ENCODE results near the gene LAMA5.

The LAMA5 gene, protein sequence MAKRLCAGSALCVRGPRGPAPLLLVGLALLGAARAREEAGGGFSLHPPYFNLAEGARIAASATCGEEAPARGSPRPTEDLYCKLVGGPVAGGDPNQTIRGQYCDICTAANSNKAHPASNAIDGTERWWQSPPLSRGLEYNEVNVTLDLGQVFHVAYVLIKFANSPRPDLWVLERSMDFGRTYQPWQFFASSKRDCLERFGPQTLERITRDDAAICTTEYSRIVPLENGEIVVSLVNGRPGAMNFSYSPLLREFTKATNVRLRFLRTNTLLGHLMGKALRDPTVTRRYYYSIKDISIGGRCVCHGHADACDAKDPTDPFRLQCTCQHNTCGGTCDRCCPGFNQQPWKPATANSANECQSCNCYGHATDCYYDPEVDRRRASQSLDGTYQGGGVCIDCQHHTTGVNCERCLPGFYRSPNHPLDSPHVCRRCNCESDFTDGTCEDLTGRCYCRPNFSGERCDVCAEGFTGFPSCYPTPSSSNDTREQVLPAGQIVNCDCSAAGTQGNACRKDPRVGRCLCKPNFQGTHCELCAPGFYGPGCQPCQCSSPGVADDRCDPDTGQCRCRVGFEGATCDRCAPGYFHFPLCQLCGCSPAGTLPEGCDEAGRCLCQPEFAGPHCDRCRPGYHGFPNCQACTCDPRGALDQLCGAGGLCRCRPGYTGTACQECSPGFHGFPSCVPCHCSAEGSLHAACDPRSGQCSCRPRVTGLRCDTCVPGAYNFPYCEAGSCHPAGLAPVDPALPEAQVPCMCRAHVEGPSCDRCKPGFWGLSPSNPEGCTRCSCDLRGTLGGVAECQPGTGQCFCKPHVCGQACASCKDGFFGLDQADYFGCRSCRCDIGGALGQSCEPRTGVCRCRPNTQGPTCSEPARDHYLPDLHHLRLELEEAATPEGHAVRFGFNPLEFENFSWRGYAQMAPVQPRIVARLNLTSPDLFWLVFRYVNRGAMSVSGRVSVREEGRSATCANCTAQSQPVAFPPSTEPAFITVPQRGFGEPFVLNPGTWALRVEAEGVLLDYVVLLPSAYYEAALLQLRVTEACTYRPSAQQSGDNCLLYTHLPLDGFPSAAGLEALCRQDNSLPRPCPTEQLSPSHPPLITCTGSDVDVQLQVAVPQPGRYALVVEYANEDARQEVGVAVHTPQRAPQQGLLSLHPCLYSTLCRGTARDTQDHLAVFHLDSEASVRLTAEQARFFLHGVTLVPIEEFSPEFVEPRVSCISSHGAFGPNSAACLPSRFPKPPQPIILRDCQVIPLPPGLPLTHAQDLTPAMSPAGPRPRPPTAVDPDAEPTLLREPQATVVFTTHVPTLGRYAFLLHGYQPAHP (N-terminal part only)

DNA sequence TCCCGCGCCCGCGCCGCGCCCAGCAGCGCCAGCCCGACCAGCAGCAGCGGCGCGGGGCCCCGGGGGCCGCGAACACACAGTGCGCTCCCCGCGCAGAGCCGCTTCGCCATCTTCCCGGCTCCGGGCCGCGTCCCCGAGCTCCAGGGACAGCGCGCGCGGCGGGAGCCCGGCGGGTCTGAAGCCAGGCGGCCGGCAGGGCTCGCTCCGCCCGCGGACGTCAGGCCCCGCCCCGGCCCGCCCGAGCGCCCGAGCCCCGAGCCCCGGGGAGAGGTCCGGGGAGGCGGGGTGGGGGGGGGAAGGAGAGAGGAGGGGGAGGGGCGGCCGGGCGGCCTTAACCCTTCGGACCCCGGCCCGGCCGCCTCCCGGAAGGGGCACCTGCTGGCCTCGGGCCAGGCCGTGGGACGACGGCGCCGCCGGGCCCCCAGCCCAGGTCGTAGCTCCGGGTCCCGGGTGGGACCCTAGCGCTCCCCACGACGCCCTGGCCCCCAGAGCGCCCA is at the start of gene LAMA5:
TSS of gene LAMA5 (minus strand) at position 177 of the 497 bp plus-strand sequence. CDS start at position 110, 67 bp downstream.
- peak in 7 of 56 donors; percentile 26 to 63 (median 35) for DNase-seq

DNA sequence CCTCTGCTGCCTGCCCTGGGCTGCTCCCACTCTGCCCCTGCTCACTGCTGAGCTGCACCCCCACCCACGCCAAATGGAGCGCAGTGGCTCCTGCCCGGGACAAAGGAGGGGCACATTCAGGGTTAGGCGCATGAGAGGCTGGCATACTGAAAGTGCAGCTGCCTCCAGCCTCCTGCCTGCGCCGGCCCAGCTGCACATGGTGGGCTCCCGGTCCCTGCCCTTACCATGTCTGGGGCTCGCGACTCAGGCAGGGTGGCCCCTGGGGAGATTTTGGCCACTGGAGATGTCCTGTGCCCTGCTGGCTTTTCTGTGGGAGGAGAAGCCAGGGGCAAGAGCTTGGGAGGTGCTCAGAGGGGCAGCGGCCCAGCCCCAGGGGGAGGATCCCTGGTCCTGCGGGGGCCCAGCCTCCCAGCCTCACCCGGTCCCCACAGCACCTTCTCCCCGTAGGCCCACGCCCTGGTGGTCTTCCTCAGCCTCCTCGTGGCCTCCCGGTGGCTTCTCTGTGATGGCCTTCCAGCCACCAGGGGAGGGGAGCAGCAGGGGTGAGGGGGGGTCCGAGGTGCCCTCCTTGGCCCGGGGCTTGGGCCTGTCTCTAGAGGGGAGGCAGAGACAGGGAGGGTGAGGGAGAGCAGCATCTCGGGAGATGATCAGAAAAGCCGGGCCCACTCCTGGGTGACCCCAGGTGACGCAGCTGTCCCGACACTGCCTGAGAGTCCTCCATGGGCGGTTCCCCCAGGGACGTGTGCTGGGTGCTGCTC is 48.4 kb upstream of the LAMA5 start:
- no peak for DNase-seq

DNA sequence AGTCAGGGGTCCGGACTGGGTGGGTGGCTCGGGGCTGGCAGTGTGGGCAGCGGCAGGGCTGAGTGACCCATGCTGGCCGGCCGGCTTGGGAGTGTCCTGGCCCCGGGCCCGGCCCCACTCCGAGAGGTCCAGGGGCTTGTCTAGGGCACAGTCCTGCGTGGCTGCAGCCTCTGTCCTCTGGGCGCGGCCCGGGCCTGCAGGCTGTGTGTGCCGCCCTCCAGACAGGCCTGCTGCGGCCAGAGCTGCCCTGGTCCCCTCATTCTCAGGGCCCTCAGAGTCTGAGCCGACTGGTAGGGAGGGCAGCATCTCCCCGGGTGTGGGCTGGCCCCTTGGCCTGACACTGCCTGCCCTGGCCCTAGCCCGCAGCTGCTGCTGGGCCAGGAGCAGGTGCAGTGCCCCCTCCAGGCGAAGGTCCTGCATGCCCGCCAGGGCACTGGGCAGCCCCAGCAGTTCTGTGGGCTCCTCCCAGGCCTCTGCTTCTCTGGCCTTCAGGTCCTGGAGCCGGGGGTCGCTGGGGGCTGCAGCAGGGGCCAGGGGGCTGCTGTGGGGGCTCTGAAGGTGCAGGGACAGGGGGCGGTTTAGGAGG is 46.9 kb upstream of the LAMA5 start:
- DNase-seq: no peak

DNA sequence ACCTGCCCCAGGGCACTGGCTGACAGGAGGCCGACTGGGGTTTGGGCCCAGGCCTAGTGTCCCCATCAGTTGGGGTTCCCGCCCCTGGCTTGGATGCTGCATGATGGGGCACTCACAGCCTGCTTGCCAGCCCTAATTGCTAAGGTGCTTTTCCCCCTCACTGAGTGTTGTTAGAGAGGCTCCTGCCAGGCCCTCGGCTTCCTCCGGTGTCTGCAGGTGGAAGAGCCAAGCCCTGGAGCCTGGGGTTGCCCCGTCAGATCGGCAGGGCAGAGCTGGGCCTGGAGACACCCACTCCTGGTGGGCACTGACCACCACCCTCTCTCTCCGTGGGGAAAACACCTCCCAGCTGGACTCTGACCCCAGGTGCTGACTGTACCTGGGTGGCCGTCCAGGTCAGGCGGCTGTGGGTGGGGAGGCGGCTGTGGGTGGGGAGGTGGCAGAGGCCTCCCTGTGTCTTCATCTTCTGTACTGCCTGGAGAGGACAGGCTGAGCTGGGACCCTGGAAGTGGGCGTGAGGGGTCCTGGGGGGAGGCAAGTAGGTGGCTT is 46.0 kb upstream of the LAMA5 start:
- no peak for DNase-seq

DNA sequence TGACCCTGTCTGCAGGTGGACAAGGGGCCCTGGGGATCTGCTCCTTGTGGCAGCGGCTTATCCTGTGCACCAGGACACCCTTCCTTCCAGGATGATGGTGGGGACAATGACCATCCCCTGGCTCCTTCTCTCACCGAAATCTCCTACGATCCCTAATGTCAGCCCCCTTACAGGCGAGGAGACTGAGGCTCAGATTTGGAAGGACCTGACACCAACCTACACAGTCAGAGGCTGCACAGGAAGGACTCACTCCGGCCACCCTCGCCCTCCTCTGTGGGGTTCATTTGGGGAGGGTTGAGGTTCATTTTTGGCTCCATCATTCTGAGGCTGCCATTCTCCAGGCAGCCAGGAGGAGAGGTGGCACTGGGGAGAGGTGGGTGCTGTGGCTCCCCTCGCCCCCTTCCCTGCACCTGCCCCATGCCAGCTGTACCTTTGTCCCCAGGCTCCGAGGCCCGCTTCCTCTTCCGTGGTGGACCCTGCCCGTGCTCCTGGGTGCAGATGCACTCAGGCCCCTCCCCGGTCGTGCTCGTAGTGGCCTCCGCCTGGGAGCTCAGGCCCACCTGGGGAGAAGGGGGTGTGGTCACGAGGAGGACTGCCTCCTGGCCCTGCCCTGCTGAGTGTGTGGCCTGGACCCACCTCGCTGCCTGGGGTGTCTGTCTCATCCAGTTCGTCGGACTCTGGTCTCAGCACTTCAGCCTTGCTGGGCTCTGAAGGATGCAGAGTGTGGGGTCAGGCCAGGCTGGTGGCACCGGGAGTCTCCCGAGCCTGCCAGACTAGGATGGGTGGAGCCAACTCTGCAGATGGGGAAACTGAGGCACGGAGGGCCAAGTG is 45.3 kb upstream of the LAMA5 start:
- no peak for DNase-seq

DNA sequence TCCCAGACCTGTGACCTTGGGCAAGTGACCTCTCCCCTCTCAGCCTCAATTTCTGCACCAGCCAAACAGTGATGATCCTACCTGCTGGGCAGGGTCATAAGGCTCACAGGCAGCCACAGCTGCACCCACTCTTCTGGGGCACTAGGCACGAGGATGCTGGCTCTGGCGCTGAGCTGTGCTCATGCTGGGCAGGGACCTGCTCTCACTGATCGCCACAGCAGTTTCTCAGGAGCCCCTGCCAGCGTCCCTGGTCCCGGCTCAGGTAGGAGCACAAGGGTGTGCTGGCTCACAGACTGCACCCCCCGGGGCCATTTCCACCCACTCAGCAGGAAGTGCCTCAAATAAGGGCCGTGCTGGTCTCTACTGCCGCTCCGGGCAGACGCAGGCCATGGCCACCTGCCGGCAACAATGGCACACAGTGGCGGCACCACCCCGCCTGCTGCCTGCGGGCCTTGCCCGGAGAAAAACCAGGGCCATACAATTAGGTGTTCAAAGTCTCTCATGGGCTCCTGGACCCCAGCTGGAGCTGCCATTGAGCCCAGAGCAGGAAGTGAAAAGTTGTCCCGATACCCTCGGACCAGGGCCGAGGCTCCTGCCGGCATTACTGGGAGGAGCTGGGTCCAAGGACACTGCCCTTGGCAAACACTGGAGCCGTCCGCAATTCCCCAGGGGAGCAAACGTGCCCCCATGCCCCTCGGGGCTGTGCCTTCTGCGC is 44.5 kb upstream of the LAMA5 start:
- no peak for DNase-seq

DNA sequence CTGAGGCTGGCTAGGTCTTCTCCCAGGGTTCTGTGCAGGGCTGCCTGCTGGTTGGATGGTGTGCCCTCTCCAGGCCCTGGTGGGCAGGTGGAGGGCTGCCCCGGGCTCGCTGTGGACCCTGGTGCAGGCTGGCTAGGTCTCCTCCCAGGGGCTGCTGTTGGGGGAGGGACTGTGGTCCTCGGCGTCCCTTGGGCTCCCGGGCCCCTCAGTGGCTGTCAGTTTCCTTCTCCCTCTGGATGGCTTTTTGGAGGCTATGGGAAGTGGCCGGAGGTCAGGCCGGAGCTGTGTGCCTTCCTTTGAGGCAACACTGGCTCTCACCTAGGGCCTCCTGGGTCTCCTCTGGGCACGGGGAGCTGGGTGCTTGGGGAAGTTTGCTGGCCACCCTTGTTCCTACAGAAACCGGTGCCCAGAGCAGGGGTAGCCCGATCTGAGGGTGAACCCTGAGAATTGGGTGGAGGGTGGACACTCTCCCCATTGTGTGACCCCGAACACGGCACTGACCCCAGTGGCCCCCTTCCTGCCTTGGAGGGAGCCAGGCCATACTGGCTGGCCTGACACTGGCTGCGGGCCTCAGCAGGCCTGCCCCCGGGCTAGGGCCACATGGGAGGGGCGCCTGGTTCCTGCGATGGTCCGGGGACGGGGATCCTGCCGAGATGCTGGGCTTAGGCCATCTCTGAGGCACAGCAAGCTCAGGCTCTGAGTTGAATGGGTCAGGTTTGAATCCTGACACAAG is 43.8 kb upstream of the LAMA5 start:
- no peak for DNase-seq

DNA sequence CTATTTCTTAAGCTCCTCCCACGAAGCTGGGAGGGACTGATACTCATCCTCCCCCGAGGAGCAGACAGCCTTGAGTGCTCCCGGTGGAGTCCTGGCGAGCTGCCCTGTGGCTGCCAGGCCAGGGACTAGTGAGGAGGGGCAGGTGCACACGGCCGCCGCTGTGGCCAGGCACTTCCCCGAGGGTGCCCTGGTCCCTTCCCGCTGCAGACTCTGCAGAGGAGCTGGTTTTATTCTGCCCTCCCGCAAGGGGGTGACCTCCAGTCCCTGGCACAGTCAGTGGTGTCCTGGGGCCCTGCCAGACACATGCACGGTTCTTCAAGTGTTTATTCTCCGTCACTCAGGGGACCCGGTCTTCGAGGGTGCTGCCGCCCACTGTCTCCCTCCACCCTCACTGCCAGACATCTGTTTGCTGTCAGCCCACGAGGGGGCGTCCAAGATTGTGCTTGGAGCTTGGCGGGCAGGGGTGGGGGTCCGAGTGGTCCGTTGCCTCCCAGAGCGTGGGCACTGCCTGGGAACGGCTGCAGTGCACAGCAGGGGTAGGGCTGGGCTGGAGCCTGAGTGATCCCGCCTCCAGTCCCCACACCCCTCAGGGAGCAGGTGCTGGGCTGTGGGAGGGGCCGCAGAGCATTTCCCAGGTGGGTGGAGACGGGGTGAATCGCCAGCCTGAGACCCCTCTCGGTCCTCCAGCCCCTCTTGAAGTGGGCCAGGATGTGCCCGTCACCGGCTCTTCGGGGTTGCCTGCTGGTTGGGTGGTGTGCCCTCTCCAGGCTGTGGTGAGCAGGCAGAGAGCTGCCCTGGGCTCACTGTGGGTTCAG is 43.0 kb upstream of the LAMA5 start:
- DNase-seq: peak in 7 of 56 donors; percentile 2 to 60 (median 26)

DNA sequence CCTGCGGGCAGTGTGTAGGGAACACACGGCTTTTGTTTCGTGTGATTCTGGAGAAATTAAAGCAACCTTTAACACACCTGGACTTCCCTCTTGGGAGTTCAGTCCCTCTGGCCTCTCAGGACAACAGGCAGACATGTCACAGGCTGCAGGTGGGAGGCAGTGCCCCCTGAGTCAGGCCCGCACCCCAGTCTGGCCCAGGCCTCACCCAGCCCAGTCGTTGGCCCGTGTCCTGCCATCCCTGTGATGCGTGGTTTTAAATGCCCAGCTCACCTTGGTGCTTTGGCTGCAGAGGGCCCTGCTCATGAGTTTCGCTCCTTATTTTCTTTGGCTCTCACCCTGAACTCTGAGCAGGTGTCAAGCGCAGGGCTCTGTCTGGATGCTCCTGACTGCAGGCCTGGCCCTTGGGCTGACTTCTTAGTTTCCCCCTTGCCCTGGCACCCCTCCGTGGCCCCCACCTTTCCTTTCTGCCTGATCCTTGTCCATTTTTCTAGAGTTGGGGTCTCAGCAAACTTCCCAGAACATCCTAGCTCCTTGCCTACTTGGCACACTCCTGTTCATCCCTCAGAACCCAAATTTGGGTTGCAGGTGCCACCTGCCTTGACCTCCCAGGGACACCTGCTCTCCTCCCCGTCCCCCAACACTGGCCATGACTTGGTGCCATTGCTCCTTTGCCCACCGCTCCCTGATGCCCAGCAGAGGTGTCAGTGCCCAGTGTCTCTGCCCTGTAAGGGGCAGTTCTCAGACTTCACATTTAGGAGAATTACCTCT is 42.2 kb upstream of the LAMA5 start:
- DNase-seq: no peak

DNA sequence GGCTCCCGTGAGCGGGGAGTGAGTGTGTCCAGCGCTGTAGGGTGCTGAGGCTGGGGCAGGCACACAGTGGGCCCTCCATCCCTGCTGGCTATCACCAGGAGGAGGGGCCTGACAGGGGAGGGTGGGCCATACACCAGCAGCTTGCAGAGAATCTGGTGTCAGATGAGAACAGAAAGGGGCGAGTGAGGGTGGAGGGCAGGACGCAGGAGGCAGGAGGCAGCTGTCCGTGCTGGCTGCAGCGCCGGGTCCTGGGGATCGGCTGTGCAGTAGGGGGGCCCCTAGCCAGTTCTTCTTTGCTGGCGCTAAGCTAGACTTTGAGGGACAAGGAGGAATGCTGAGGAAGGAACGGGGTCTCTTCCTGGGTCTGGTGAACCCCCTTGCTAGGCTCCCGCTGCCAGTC is 41.5 kb upstream of the LAMA5 start:
- DNase-seq: no peak

DNA sequence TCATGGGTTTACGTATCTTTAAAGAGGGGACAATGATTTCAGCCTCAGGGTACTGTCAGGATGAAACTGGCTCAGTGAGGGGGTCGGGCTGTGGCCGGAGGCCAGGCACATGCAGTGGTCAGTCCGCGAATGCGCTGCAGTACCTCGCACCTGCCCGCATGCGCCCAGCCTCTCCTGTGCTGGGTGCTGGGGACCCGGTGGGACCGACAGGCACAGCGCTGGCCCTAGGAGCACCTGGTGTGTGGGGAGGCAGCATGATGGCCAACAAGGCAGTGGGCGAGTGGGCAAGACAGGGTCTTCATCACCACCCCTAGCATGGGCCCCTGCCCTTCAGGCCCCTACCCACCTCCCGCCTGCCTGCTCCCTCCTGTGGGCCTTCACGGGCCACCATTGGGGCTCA is 40.9 kb upstream of the LAMA5 start:
- DNase-seq: peak in 1 of 56 donors; percentile 6

DNA sequence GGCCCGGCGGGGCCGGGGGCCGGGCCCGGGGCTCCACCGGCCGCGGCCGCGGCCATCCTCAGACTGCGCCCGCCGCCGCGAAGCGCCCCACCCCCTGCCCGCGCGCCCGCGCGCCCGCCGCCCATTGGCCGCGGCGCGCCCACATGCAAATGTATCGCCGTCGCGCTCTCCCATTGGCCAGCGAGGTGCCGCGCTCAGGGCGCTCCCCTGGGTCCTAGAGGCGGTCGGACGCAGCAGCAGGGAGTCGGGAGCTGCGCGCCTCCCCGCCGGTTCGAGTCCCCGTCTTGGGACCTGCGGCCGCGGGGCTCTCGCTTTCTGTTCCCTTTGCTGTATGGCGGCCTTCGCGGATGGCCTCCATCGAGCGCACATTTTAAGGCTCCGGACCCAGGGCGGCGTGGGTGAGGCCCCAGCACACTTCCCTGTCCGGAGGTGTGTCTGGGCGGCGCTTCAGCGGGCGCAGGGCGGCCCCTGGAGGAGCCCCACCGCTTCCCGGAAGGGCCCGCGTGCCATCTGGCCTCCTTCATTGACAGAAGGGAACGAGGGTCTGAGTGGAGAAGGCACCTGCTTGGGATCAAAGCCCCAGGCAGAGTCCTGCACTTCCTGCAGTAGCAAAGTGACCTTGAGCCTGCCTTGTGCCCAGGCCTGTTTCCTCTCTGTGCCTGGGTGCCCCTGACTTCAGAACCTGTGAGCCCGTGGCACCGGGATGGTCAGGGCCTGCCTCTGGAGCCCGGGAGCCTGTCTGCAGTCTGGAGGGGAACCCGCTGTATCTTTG is 40.3 kb upstream of the LAMA5 start, which contains the start of gene CABLES2:
TSS of gene CABLES2 (minus strand) at position 65 of the 772 bp plus-strand sequence. CDS start at position 56, 9 bp downstream.
- DNase-seq: peak in 55 of 56 donors; percentile 52 to 96 (median 85)

DNA sequence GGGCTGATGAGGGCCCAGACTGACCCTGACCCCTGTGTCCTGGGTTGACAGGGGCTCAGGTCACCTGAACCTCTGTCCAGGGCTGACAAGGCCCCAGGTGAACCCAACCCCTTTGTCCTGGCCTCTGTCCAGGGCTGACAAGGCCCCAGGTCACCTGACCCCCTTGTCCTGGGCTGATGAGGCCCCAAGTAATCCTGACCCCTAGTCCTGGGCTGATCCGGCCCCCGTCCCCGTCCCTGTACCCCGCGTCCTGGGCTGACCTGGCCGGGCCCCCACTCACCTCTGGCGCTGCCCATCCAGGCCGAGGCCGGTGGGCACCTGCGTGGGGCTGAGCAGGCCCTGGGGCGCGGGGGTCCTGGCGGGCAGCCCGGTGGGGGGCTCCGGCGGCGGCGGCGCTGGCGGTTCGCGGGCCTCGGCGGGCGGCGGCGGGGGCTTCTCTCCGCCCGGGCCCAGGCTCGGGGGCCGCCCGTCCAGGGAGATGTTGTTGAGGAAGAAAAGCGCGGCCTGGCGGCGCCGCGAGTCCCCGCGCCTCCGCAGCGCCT is 39.6 kb upstream of the LAMA5 start:
- peak in 4 of 56 donors; percentile 3 to 14 (median 10) for DNase-seq

DNA sequence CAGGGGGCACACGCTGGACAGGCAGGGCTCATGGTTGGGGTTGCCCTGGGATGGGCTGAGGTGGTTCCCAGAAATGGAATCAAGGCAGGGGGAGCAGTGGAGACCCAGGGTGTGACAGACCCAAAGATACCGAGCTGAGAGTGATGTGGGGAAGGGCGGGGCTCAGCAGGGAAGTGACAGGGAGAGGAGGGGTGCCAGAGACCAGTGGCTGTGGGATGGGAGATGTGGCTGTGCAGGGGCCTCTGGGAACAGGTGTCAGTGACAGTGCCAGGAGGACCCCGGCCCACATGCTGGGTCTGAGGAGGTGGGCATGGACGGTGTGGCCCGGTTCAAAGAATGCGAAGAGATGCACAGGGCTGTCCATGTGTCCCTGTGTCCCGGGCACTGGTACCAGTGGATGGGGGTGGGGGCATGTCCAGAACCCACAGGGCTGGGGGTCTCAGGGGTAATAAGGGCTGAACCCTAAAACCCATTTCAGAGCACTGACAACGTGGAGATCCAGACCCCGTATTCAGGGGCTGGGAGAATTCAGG is 38.9 kb upstream of the LAMA5 start:
- no peak for DNase-seq
